CMK (cell line): Measurements from ENCODE around the gene NIP7.
"Not testable (repeated sequence)": the region's sequence is repeated elsewhere in the genome, so short reads cannot be mapped to it uniquely, and the experiment has no call there.

Experiments
- DNase-seq: peaks from one replicate; pipeline ENCODE4 v3.0.0-alpha.2; 2010; ENCODE audit warnings: low read depth

Gene NIP7

DNA sequence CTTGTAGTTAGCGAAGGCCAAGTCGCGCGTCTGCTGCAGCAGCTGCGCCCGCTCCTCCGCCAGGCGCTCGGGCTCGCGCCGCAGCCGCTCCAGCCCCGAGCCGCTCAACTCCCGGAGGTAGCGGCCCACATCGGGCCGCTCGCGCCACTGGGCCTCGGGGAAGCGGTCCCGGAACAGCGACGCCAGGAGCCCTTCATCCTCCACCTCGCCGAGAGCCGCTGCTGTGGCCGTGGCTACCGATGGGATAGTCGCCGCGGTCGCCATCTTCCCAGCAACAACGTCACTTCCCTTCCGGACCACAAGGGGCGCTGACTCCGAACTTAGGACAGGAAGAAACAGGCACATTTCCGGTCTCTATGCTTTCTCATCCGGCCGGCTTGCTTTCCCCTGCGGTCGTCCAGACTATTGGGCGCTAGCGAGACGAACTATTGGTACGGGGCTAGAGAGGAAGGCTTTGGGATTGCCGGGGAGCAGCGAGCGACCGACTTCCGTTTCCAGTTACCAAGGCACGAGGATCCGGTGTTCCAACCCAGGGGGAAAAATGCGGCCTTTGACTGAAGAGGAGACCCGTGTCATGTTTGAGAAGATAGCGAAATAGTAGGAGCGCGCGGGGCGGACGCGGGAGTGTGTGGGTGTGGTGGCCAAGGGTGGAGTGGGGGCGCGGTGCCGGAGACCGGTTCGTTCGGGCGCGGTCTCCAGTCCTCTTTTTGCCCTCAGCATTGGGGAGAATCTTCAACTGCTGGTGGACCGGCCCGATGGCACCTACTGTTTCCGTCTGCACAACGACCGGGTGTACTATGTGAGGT is at the start of gene NIP7, which contains the start of gene COG8:
NIP7 (plus strand) TSS at position 484 of the 806 bp plus-strand sequence; CDS start at position 542, 58 bp downstream.
COG8 (minus strand) TSS at position 276 of the 806 bp plus-strand sequence; CDS start at position 264, 12 bp downstream.
- peak; percentile 99 for DNase-seq

DNA sequence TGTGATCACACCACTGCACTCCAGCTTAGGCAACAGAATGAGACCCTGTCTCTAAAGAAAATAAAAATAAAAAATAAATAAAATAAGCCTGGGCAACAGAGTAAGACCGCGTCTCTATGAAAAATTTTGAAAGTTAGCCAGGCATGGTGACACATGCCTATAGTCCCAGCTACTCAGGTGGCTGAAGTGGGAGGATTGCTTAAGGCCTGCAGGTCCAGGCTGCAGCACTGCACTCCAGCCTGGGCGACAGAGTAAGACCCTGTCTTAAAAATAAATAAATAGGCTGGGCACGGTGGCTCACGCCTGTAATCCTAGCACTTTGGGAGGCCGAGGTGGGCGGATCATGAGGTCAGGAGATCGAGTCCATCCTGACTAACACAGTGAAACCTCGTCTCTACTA is 47.9 kb upstream of the NIP7 start:
- DNase-seq: not testable (repeated sequence)

DNA sequence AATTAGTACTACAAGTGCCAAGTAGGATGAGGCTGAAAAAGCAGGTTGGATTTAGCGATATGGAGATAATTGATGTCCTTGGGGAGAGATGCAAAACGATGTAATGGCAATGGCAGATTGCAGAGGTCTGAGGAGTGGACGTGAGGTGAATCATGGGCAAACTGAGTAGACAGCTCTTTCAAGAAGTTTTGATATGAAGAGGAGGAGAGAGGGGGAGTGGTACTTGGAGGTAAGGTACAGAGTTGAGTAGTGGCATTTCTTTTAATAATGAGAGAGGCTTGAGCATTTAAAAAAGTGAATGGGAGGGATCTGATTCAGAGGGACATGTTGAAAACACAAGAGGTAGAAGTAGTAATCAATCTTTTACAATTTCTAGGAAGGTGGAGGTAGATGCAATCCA is 46.2 kb upstream of the NIP7 start:
- no peak for DNase-seq

DNA sequence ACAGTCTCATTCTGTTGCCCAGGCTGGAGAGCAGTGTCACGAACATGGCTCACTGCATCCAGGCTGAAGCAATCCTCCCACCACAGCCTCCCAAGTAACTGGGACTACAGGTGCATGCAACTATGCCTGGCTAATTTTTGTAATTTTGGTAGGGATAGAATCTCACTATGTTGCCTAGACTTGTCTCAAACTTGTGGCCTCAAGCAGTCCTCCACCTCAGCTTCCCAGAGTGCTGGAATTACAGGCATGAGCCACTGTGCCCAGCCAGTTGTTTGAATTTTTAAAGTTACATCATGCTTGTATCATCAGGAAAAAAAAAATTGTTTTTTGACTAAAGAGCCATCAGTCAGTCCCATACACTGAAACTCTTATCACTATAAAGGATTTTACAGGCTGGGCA is 45.5 kb upstream of the NIP7 start:
- no peak for DNase-seq

DNA sequence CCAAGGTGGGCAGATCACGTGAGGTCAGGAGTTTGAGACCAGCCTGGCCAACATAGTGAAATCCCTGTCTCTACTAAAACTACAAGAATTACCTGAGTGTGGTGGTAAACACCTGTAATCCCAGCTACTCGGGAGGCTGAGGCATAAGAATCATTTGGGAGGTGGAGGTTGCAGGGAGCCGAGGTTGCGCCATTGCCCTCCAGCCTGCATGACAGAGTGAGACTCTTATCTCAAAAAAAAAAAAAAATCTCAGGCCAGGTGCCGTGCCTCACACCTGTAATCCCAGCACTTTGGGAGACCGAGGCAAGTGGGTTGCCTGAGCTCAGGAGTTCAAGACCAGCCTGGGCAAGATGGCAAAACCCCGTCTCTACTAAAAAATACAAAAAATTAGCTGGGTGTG is 42.8 kb upstream of the NIP7 start:
- not testable (repeated sequence) for DNase-seq

DNA sequence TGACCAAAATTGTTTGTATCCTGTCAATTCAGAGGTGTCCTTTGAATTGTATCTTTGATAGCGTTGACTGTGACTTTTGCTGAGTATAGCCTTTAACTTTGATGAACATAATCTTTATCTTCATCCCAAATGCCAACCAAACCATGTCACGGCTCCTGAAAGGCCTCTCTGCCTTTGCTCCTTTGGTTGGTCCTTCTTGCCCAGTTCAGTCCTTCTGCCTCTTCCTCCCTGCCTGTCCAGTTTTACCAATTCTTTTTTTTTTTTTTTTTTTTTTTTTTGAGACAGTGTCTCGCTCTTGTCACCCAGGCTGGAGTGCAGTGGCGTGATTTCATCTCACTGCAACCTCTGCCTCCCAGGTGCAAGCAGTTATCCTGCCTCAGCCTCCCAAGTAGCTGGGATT is 41.3 kb upstream of the NIP7 start:
- DNase-seq: no peak

DNA sequence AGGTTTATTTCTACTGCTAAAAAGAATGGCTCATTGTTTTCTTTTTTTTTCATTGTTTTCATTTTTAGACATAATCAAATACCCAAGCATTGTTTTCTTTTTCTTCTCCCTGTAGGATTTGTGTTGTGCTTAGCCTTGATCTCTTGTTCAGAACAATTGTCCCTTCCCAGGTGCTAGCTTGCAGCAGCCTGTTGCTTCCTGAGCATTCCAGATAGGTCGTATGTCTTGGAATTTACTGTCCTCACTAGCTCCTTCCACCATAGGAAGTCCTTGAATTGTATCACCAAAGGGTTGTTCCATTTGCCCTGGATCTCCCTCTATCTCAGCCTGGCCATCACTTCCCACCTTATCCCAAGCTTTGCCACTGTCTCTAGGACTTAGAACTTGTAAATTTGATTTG is 38.4 kb upstream of the NIP7 start:
- no peak for DNase-seq

- no peak for DNase-seq
Measured at GRCh38 chr16:69301861-69302260, 37.7 kb upstream of the NIP7 start.

GRCh38 chr16:69302301-69302700 is 37.3 kb upstream of the NIP7 start:
- no peak for DNase-seq

GRCh38 chr16:69306031-69306430 is 33.5 kb upstream of the NIP7 start:
- DNase-seq: no peak

DNA sequence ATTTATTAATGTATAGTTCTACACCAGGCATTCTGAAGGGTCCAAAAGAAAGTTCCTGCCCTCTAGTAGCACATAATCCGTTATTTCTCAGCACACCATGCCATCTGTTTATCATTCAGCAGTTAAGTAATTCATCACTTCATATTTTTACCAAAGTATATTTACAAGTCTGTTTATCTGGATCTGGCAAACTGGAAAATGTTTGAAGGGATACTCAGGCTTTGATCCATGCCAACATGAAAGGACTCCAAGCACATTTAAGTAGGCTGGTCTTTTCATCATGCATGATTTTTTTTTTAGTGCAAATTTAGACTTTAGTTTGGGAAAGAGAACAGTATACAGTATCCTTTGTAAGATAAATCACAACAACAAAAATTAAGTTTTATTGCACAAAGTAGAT is 32.5 kb upstream of the NIP7 start:
- no peak for DNase-seq

- no peak for DNase-seq
Measured at GRCh38 chr16:69307856-69308255, 31.7 kb upstream of the NIP7 start.

GRCh38 chr16:69309316-69309715 is 30.3 kb upstream of the NIP7 start:
- no peak for DNase-seq

DNA sequence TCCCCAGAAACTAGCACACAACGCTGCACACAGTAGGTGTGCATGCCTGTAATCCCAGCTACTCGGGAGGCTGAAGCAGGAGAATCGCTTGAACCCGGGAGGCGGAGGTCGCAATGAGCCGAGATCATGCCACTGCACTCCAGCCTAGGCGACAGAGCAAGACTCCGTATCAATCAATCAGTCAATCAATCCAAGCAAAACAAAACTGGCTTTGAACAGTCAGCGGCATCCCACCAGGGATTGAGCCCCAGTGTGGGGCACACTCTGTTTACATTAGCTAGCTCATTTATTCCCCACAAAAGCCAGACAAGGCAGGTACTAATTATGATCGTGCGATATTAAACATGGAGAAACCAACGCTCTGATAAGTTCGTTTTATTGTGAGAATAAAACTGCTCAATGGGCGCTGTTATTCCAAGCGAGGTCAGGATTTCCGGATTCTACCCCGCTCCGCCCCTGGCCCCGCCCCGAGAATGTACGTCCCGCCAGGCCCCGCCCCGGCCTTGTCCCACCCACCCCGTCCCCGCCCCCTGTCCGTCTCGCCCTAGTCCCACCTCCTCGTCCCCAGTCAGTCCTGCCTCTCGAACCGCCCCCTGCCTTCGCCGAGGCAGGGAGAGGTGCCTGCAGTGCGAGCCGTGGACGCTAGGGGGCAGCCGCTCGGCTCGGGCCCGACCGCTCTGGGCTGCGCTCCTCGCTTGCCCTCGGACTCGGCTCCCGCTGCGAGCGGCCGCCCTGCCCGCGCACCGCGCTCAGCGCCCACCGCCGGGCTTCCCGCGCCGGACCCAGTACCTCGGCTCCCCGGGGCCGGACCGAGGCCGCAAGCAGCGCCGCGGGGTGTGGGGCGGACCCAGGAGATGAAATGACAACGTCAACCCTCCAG is 28.7 kb upstream of the NIP7 start, which contains the start of gene VPS4A:
VPS4A (plus strand) TSS at position 698 of the 880 bp plus-strand sequence; CDS start at position 860, 162 bp downstream.
- peak; percentile 88 for DNase-seq

- peak; percentile 31 for DNase-seq
Measured at GRCh38 chr16:69311533-69312387, 27.8 kb upstream of the NIP7 start.

- no peak for DNase-seq
Measured at GRCh38 chr16:69313469-69313868, 26.1 kb upstream of the NIP7 start.

GRCh38 chr16:69314534-69314933 is 25.0 kb upstream of the NIP7 start:
- DNase-seq: no peak

DNA sequence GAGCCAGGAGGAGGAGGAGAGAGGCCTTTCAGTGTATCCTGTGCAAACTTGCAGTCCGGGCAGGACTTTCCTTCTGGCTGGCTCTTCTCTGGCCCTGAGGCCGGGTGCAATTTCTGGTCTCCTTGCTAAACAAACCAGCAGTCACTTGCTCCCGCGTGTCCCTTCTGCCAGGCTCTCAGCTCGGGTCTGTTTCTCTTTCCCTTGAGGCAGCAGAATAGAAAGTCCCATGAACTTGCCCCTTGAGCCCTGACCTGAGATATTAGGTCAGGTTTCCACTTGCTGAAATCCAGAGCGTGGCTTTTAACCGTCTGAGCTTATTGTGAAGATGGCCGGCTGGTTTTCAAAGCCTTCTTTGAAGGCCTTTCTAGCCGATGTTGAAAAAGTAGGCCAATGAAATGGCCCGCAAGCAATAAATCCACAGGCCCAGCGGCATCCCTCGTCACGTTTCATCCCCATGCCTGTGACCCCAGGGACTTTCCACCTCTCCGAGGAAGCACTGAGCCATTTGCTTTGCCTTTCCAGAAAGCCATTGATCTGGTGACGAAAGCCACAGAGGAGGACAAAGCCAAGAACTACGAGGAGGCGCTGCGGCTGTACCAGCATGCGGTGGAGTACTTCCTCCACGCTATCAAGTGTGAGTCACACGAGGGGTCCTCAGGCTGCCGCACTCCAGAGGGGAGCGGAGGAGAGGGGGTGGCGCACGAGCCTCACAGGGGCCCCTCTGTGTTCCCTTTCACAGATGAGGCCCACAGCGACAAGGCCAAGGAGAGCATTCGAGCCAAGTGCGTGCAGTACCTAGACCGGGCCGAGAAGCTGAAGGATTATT is 23.9 kb upstream of the NIP7 start:
- DNase-seq: no peak

GRCh38 chr16:69316595-69317034 is 23.0 kb upstream of the NIP7 start:
- DNase-seq: no peak

DNA sequence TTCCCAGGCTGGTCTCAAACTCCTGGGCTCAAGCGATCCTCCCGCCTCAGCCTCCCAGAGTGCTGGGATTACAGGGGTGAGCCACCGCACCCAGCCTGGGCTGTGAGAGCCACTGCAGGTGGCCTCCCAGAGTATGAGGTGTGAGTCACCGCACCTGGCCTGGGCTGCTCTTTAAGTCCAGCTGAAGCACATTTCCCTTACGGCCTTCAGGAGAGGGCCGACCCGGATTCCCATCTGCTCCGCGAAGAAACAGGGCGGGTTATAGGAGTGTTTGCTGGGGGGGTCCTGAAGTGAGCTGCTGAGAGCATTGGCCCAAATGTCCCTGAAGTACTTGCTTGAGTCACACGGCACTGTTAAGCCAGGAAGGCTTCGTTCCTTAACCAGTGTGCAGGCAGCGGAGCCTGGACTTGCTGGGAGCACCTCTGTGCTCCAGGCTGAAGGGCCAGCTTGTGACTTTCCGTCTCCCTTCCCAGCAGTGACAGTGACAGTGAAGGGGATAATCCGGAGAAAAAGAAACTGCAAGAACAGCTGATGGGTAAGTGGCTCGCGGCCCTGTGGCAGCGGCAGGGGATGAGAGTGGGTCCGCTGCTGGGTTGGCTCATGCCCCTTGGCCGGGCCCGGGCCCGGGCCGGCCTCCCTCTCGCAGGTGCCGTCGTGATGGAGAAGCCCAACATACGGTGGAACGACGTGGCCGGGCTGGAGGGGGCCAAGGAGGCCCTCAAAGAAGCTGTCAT is 21.2 kb upstream of the NIP7 start:
- no peak for DNase-seq
